ENCODE data around the gene VAMP3.
A peak's percentile ranks its signal among the peaks of the same experiment; 100 is the strongest.

The VAMP3 gene

GRCh38 chr1:7770997-7771822, at the start of gene VAMP3:
VAMP3 (plus strand) TSS chr1:7771296; CDS start chr1:7771384, 88 bp downstream.
- no peak for DNase-seq

GRCh38 chr1:7721940-7722669, 49.0 kb upstream of the VAMP3 start:
- no peak for DNase-seq

- DNase-seq, result no peak
Observed at GRCh38 chr1:7722670-7723012, 48.5 kb upstream of the VAMP3 start.

- DNase-seq, result no peak
Observed at GRCh38 chr1:7726623-7727022, 44.5 kb upstream of the VAMP3 start.

- peak; percentile 3 for DNase-seq
Observed at GRCh38 chr1:7727809-7728471, 43.2 kb upstream of the VAMP3 start.

GRCh38 chr1:7729761-7730160, 41.3 kb upstream of the VAMP3 start:
- DNase-seq, result no peak

- DNase-seq, result no peak
Observed at GRCh38 chr1:7732331-7732730, 38.8 kb upstream of the VAMP3 start.

- no peak for DNase-seq
Observed at GRCh38 chr1:7733276-7733675, 37.8 kb upstream of the VAMP3 start.

GRCh38 chr1:7738044-7738443, 33.1 kb upstream of the VAMP3 start:
- no peak for DNase-seq

- no peak for DNase-seq
Observed at GRCh38 chr1:7743346-7743745, 27.8 kb upstream of the VAMP3 start.

- no peak for DNase-seq
Observed at GRCh38 chr1:7744882-7745281, 26.2 kb upstream of the VAMP3 start.

- DNase-seq, result no peak
Observed at GRCh38 chr1:7745783-7746182, 25.3 kb upstream of the VAMP3 start.

- DNase-seq, result no peak
Observed at GRCh38 chr1:7747605-7748004, 23.5 kb upstream of the VAMP3 start.

- no peak for DNase-seq
Observed at GRCh38 chr1:7749126-7749525, 22.0 kb upstream of the VAMP3 start.

- DNase-seq, result no peak
Observed at GRCh38 chr1:7751174-7751573, 19.9 kb upstream of the VAMP3 start.

GRCh38 chr1:7752512-7753417, 18.3 kb upstream of the VAMP3 start:
- DNase-seq, result peak; percentile 63

- no peak for DNase-seq
Observed at GRCh38 chr1:7753641-7754040, 17.5 kb upstream of the VAMP3 start.

GRCh38 chr1:7754234-7754633, 16.9 kb upstream of the VAMP3 start:
- no peak for DNase-seq

GRCh38 chr1:7755448-7755847, 15.6 kb upstream of the VAMP3 start:
- no peak for DNase-seq

GRCh38 chr1:7760245-7760644, 10.9 kb upstream of the VAMP3 start:
- DNase-seq, result no peak

- no peak for DNase-seq
Observed at GRCh38 chr1:7761103-7761502, 10.0 kb upstream of the VAMP3 start.

- DNase-seq, result no peak
Observed at GRCh38 chr1:7767176-7767575, 3.9 kb upstream of the VAMP3 start.

- no peak for DNase-seq
Observed at GRCh38 chr1:7768583-7768982, 2.5 kb upstream of the VAMP3 start.

Data from NCI-H1417 treated with DMSO at 0.1 percent for 48 hours (cell line).